ENCODE measurements around the gene NUDCD2. TPM values are rescaled to one million over a fixed set of nuclear protein-coding genes. Genes with fewer than 3 reads are reported as not detected.

Gene NUDCD2
- total and polyA plus RNA-seq, 9 of the 15 experiments (the other 6 are each of a cell fraction or from before 2014, with no cell fraction given) = 14.6 to 76.9 (median 32.5) TPM

GRCh38 chr5:163505049-163505367 lies 45.1 kb upstream of the NUDCD2 start (continued):
- TF ChIP-seq SNAPC5 (CRISPR knock-in tag; IDR thresholded peaks at IDR 0.05) (no peak), HES1 (IDR thresholded peaks at IDR 0.05; ENCODE audit: low read depth) (no peak), NFYB (IDR thresholded peaks at IDR 0.05; ENCODE audit: extremely low read depth, insufficient read length) (no peak), ZNF780A (CRISPR knock-in tag; IDR thresholded peaks at IDR 0.05) (no peak), SIRT6 (IDR thresholded peaks at IDR 0.05; ENCODE audit: low read depth, low read length) (no peak), XRCC3 (IDR thresholded peaks at IDR 0.05) (no peak), CTBP1 (IDR thresholded peaks at IDR 0.05; ENCODE audit: borderline replicate concordance) (no peak), CEBPZ (IDR thresholded peaks at IDR 0.05; ENCODE audit: borderline replicate concordance, low read depth, low read length) (no peak), IRF9 (tag; IDR thresholded peaks at IDR 0.05) (no peak), HMG20B (CRISPR knock-in tag; IDR thresholded peaks at IDR 0.05) (no peak), BMI1 (IDR thresholded peaks at IDR 0.05; ENCODE audit: low read length) (no peak), ZNF395 (CRISPR knock-in tag; IDR thresholded peaks at IDR 0.05) (no peak), HDAC2 (IDR thresholded peaks at IDR 0.05) (no peak), HLTF (IDR thresholded peaks at IDR 0.05) (no peak), ZMIZ1 (IDR thresholded peaks at IDR 0.05; ENCODE audit: low read depth in 2 of 2, low read length in 2 of 2) (no peak), ZEB2 (IDR thresholded peaks at IDR 0.05) (no peak), ID3 (CRISPR knock-in tag; IDR thresholded peaks at IDR 0.05) (no peak), ID3 (tag; IDR thresholded peaks at IDR 0.05) (no peak), KLF13 (tag; IDR thresholded peaks at IDR 0.05; ENCODE audit: borderline replicate concordance, low read depth) (no peak), GATA2 (CRISPR knock-in tag; IDR thresholded peaks at IDR 0.05) (no peak)

Measured in K562 (cell line).